ENCODE results near the gene PTPN3.
"Not testable (repeated sequence)": the region's sequence is repeated elsewhere in the genome, so short reads cannot be mapped to it uniquely, and the experiment has no call there.

Gene PTPN3

GRCh38 chr9:109340979-109341378 lies 157.1 kb downstream of the PTPN3 start:
- not testable (repeated sequence) for DNase-seq (ENCODE audit: low read depth)

GRCh38 chr9:109336409-109336808 lies 161.7 kb downstream of the PTPN3 start:
- DNase-seq (ENCODE audit: low read depth), result no peak

DNA sequence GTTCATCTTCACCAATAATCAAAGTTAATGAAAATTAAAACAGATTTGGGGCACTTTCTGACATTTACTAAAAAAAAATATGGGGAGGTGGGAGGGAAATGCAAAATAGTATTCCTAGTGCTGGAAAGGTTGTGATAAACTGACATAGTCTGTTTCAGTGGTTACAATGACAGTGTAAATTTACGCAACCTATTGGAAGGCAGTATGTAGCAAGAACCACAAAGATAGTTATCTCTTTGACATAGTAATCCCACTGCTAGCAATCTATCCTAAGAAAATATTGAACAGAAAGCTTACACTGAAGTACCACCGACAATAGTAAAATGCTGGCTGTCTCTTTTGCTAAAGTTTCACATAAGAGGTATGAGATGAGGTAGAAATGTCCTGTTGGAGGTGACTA lies 162.2 kb downstream of the PTPN3 start:
- DNase-seq (ENCODE audit: low read depth), result no peak

DNA sequence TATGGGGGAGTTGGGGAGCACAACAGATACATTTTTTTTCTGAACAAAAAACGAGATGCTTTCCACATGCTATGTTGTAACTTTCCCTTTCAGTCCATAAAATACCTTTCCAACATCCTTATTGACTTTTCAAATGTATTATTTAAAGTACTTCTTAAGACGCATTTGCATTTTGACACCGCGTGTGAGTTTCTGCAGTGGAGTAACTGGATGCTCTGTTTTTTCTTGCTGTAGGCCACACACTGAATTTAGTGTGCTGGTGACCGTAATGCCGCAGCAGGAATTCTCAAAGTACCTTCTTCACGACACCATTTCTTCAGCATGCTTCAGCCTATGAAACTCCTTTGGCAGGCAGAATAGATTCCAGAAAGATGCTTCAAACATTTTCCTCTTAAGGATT lies 163.0 kb downstream of the PTPN3 start:
- DNase-seq (ENCODE audit: low read depth), result no peak

DNA sequence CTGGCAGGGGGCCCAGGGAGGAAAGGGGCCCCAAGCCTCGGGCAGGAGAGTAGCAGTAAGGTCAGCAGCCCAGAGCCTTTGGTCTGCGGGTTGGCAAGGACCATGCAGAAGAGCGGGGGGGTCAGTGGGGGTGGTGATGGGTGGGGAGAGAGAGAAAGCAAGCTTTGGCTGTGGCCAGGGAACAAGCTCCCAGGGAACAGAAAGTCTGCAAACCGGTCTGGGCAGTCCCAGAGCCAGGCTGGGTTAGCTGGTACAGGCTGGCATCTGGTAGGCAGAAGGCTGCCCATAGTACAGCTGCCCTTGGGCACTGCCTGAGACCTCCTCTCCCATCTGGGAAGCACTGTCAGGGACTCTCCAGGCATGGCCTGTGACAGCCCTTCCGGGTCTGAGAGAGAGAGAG lies 166.8 kb downstream of the PTPN3 start:
- DNase-seq (ENCODE audit: low read depth), result no peak

DNA sequence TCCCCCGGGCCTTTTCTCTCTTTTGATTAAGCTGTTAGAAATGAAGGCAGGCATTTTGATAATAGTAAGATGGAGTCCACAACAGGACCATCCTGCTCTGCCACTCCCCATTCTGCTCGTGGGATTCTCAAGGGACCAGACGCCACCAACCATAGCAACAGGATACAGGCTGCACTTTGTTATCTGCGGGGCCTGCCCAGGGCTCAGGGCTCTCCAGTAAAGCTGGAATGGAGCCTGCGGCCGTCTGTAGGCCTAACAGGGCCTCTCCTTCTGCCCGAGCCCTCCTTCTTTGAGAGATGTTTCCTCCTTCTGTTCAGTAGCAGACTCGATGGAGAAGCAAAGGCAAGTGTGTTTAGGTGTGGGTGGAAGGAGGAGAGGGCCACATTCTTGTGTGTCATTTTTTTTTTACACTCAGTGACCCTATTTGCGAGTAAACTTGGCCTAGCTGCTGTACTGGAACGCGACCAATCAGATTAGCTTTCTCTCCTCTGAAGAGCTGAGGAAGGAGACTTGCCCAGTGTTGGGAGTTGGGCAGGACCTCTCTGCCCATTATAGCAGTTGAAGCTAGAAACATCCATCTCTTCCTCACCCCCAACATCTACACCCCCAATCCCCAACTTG lies 168.4 kb downstream of the PTPN3 start:
- no peak for DNase-seq (ENCODE audit: low read depth)

GRCh38 chr9:109328978-109329637 lies 169.0 kb downstream of the PTPN3 start:
- DNase-seq (ENCODE audit: low read depth), result no peak

Measured in stimulated activated CD8-positive, alpha-beta memory T cell treated with anti-CD3 and anti-CD28 coated beads, Interleukin-12 subunit alpha, Interleukin-12 subunit beta, amount 100 ng/mL, for 1 hour (primary cell).